Body of pancreas (tissue), 4 donors: ENCODE measurements around the gene LRRC23.

Experiments
- CTCF ChIP-seq, 7 experiments: fragments of 450-650 bp in 4 of 7; fragments of 200-600 bp in 3 of 7; sonication (generic) in 3 of 7; IDR thresholded peaks; one replicate each; pipeline ENCODE4 v1.5.1; 2016 to 2019; ENCODE audit warnings: antibody characterized with exemption in 7 of 7
- POLR2A ChIP-seq, 3 donors: fragments of 450-650 bp; IDR thresholded peaks; one replicate each; pipeline ENCODE4 v1.6.1; 2016; ENCODE audit warnings: antibody characterized with exemption in 3 of 3, mild to moderate bottlenecking in 2 of 3

DNA sequence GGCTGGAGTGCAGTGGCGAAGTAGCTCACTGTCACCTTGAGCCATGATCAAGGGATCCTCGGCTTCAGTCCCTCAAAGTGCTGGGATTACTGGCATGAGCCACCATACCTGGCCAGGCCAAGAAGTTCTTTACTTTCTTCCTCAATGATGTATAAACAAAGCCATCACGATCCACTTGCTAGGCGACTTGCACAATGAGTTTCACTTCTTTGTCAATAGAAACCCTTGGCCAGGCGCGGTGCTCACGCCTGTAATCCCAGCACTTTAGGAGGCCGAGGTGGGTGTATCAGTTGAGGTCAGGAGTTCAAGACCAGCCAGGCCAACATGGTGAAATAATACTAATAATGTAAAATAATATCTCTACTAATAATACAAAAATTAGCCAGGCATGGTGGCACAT, 17.2 kb upstream of the LRRC23 start:
- TF ChIP-seq POLR2A (IDR thresholded peaks at IDR 0.05) (no peak), CTCF (IDR thresholded peaks at IDR 0.05) (no peak)
